ENCODE data around the gene UBTF. TPM values are rescaled to one million over a fixed set of nuclear protein-coding genes. Genes with fewer than 3 reads are reported as not detected.

Gene UBTF
- total RNA-seq, 3 donors from 2014 or later (not counting 1 experiment from before 2014, with no cell fraction given): 132 to 169 (median 168) TPM

- Histone ChIP-seq H3K9me3 (ENCODE audit: control insufficient read depth, insufficient read depth, low read length) (no peaks in the 10 kb centered on the region), H3K4me1 (ENCODE audit: control insufficient read depth, insufficient read depth, low read length) (peaks cover 40% of the 10 kb centered on the region), H3K27me3 (ENCODE audit: control insufficient read depth, insufficient read depth, low read length) (no peaks in the 10 kb centered on the region), H3K4me3 (ENCODE audit: low read length) (no peak overlapping the region), H3K36me3 (ENCODE audit: control insufficient read depth, insufficient read depth, low read length) (no peaks in the 10 kb centered on the region), H3K27ac (ENCODE audit: low read length) (no peak overlapping the region)
- Mint-ChIP-seq H3K4me3 (no peak overlapping the region), H3K36me3 (no peaks in the 10 kb centered on the region), H3K27ac (peak overlapping the region; percentile 68 to 90), H3K9me3 (no peaks in the 10 kb centered on the region), H3K27me3 (ENCODE audit: low read depth in 2 of 2) (no peaks in the 10 kb centered on the region), H3K4me1 (peaks cover 17 to 36% of the 10 kb centered on the region in 2 donors)
- intact Hi-C loops (cut with micrococcal nuclease): no loop called here
- no peak for ATAC-seq
- WGBS (ENCODE audit: insufficient coverage): 96% methylated on average over 9 of the region's 9 CpGs
- no peak for DNase-seq
- TF ChIP-seq CTCF (IDR thresholded peaks at IDR 0.05): no peak
These were observed 30.2 kb upstream of the UBTF start for GRCh38 chr17:44249501-44250246.

- WGBS (ENCODE audit: insufficient coverage): 97% methylated on average over 8 of the region's 10 CpGs
- Histone ChIP-seq H3K4me3 (ENCODE audit: low read length) (no peak overlapping the region), H3K27ac (ENCODE audit: low read length) (no peak overlapping the region), H3K9me3 (ENCODE audit: control insufficient read depth, insufficient read depth, low read length) (no peaks in the 10 kb centered on the region), H3K36me3 (ENCODE audit: control insufficient read depth, insufficient read depth, low read length) (no peaks in the 10 kb centered on the region), H3K27me3 (ENCODE audit: control insufficient read depth, insufficient read depth, low read length) (no peaks in the 10 kb centered on the region), H3K4me1 (ENCODE audit: control insufficient read depth, insufficient read depth, low read length) (peaks cover 40% of the 10 kb centered on the region)
- ATAC-seq (no peak), DNase-seq (no peak)
- Mint-ChIP-seq H3K27me3 (ENCODE audit: low read depth in 2 of 2) (no peaks in the 10 kb centered on the region), H3K27ac (peak overlapping the region; percentile 87 to 90), H3K4me3 (no peak overlapping the region), H3K9me3 (no peaks in the 10 kb centered on the region), H3K4me1 (peaks cover 17 to 36% of the 10 kb centered on the region in 2 donors), H3K36me3 (no peaks in the 10 kb centered on the region)
- no peak for TF ChIP-seq CTCF (IDR thresholded peaks at IDR 0.05)
- intact Hi-C loops (cut with micrococcal nuclease): no loop called here
These were observed 28.6 kb upstream of the UBTF start for GRCh38 chr17:44247876-44248736.

- no peaks in the 10 kb centered on the region for H3K9me3 Mint-ChIP-seq
- intact Hi-C loops (cut with micrococcal nuclease): no loop called here
- no peaks in the 10 kb centered on the region for H3K36me3 Mint-ChIP-seq
- Histone ChIP-seq H3K9me3 (ENCODE audit: control insufficient read depth, insufficient read depth, low read length) (no peaks in the 10 kb centered on the region), H3K36me3 (ENCODE audit: control insufficient read depth, insufficient read depth, low read length) (no peaks in the 10 kb centered on the region), H3K4me3 (ENCODE audit: low read length) (no peak overlapping the region), H3K27ac (ENCODE audit: low read length) (peak overlapping the region; percentile 39), H3K4me1 (ENCODE audit: control insufficient read depth, insufficient read depth, low read length) (peaks cover 40% of the 10 kb centered on the region), H3K27me3 (ENCODE audit: control insufficient read depth, insufficient read depth, low read length) (no peaks in the 10 kb centered on the region)
- H3K4me3 Mint-ChIP-seq: no peak overlapping the region
- H3K27ac Mint-ChIP-seq: peak overlapping the region; percentile 87 to 90
- no peaks in the 10 kb centered on the region for H3K27me3 Mint-ChIP-seq (ENCODE audit: low read depth in 2 of 2)
- H3K4me1 Mint-ChIP-seq: peaks cover 17 to 36% of the 10 kb centered on the region in 2 donors
- TF ChIP-seq CTCF (IDR thresholded peaks at IDR 0.05): no peak
- ATAC-seq (no peak), DNase-seq (no peak)
- 90% methylated on average over 7 of the region's 7 CpGs for WGBS (ENCODE audit: insufficient coverage)
These were observed 28.0 kb upstream of the UBTF start for GRCh38 chr17:44247440-44247841.

Measured in natural killer cell (primary cell).